ENCODE data around the gene INPP5D. TPM values are rescaled to one million over a fixed set of nuclear protein-coding genes. Genes with fewer than 3 reads are reported as not detected.
"Not testable (repeated sequence)": the region's sequence is repeated elsewhere in the genome, so short reads cannot be mapped to it uniquely, and the experiment has no call there.

INPP5D gene
- total RNA-seq, 1 donor from 2014 or later, result 26.6 TPM

DNA sequence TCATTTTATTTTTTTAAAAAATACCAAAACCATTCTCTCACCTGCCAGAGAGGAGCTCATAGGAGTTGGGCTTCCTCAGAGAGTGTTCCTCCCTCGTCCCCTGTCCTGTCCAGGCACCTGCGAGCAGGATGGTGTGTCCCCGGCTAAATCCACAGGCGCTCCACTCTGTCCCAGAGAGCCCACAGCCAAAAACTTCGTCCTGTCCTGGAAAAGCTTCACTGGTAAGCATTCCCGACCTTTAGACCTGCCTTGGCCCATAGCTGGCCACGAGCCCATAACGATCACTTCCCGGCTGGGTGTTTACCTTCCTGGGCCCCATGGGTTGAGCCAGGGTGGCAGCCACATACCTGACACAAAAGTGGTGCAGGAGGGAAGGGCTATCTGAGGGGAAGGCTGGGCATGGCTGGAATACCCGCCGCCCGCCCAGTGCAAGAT is 47.1 kb upstream of the INPP5D start, which contains the start of gene NGEF:
Gene NGEF, minus strand, starts transcription at position 230 of the 435 bp plus-strand sequence. CDS start 38,366 bp downstream, outside the sequence.
- DNase-seq (ENCODE audit: low read depth) (no peak), FAIRE-seq (no peak)
- Histone ChIP-seq H3K36me3 (ENCODE audit: control insufficient read depth, insufficient read depth, low read length) (no peaks in the 10 kb centered on the region), H3K27me3 (ENCODE audit: control insufficient read depth, insufficient read depth, low read length) (peaks cover 4% of the 10 kb centered on the region), H3K4me3 (ENCODE audit: low read depth, low read length) (no peak within 1 kb of the TSS)
- TF ChIP-seq, protein P1, sequence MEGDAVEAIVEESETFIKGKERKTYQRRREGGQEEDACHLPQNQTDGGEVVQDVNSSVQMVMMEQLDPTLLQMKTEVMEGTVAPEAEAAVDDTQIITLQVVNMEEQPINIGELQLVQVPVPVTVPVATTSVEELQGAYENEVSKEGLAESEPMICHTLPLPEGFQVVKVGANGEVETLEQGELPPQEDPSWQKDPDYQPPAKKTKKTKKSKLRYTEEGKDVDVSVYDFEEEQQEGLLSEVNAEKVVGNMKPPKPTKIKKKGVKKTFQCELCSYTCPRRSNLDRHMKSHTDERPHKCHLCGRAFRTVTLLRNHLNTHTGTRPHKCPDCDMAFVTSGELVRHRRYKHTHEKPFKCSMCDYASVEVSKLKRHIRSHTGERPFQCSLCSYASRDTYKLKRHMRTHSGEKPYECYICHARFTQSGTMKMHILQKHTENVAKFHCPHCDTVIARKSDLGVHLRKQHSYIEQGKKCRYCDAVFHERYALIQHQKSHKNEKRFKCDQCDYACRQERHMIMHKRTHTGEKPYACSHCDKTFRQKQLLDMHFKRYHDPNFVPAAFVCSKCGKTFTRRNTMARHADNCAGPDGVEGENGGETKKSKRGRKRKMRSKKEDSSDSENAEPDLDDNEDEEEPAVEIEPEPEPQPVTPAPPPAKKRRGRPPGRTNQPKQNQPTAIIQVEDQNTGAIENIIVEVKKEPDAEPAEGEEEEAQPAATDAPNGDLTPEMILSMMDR (IDR thresholded peaks at IDR 0.05; ENCODE audit: insufficient read depth, low read length, severe bottlenecking), result no peak

DNA sequence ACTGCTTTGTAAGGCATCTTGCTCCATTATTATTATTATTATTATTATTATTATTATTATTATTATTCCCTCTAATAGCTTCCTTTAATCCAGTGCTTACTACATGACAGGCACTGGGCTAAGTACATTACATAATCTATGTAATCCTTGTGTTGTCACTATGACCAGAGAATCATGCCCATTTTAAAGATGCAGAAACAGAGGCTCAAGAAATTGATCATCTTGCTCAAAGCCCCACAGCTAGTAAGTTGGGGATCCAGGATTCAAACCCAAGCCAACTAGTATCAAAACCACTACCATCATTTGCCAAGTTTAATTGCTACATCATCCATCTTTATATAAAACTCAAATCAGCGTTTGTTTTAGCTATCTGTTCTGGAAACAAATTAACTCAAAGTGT is 46.5 kb upstream of the INPP5D start:
- no peak overlapping the region for H3K4me3 ChIP-seq (ENCODE audit: low read depth, low read length)
- TF ChIP-seq, protein P1 (IDR thresholded peaks at IDR 0.05; ENCODE audit: insufficient read depth, low read length, severe bottlenecking), result no peak
- H3K36me3 ChIP-seq (ENCODE audit: control insufficient read depth, insufficient read depth, low read length), result no peaks in the 10 kb centered on the region
- DNase-seq (ENCODE audit: low read depth), result no peak
- peaks cover 4% of the 10 kb centered on the region for H3K27me3 ChIP-seq (ENCODE audit: control insufficient read depth, insufficient read depth, low read length)
- no peak for FAIRE-seq

DNA sequence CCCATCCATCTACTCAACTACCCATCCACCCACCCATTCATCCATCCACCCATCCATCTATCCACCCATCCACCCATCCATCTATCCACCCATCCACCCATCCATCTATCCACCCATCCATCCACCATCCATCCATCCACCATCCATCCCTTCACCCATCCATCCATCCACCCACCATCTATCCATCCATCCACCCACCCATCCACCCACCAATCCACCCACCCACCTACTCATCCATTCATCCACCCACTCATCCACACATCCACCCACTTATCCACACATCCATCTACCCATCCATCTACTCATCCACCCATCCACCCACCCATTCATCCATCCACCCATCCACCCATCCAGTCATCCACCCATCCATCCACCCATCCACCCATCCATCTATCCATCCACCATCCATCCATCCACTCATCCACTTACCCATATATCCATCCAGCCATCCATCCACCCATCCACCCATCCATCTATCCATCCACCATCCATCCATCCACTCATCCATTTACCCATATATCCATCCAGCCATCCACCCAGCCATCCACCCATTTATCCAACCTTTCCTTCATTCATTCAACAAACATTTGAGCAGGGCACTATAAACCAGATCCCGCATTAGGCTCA is 45.0 kb upstream of the INPP5D start:
- Histone ChIP-seq H3K36me3 (ENCODE audit: control insufficient read depth, insufficient read depth, low read length) (no peaks in the 10 kb centered on the region), H3K4me3 (ENCODE audit: low read depth, low read length) (no peak overlapping the region), H3K27me3 (ENCODE audit: control insufficient read depth, insufficient read depth, low read length) (peaks cover 4% of the 10 kb centered on the region)
- TF ChIP-seq, protein P1 (IDR thresholded peaks at IDR 0.05; ENCODE audit: insufficient read depth, low read length, severe bottlenecking), result no peak
- FAIRE-seq, result no peak
- no peak for DNase-seq (ENCODE audit: low read depth)

DNA sequence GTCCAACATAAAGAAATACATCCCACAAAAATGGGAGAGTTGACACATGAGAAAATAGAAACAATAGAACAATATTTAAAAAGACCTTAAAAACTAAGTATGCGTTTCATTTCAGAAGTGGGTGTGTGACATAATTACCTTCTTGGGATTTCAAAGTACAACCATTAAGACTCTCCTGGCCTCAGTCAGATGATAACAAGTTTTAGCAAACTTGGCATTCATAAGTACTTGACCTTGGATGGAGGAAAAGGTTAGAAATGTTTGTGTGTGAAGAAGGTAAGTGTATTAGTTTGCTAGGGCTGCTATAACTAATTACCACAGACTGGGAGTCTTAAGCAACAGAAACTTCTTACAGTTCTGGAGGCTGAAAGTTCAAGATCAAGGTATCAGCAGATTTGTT is 42.2 kb upstream of the INPP5D start:
- no peak for FAIRE-seq
- no peak for DNase-seq (ENCODE audit: low read depth)

DNA sequence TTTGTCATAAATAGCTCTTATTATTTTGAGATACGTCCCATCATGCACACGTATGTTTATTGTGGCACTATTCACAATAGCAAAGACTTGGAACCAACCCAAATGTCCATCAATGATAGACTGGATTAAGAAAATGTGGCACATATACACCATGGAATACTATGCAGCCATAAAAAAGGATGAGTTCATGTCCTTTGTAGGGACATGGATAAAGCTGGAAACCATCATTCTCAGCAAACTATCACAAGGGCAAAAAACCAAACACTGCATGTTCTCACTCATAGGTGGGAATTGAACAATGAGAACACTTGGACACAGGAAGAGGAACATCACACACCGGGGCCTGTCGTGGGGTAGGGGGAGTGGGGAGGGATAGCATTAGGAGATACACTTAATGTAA is 40.5 kb upstream of the INPP5D start:
- H3K36me3 ChIP-seq (ENCODE audit: control insufficient read depth, insufficient read depth, low read length); DNase-seq (ENCODE audit: low read depth); FAIRE-seq; H3K27me3 ChIP-seq (ENCODE audit: control insufficient read depth, insufficient read depth, low read length); H3K4me3 ChIP-seq (ENCODE audit: low read depth, low read length): not testable (repeated sequence)

More for the DNA sequence above, 42.2 kb upstream of the INPP5D start:
- TF ChIP-seq, protein P1 (IDR thresholded peaks at IDR 0.05; ENCODE audit: insufficient read depth, low read length, severe bottlenecking), result no peak
- Histone ChIP-seq H3K36me3 (ENCODE audit: control insufficient read depth, insufficient read depth, low read length) (no peaks in the 10 kb centered on the region), H3K4me3 (ENCODE audit: low read depth, low read length) (no peak overlapping the region), H3K27me3 (ENCODE audit: control insufficient read depth, insufficient read depth, low read length) (no peaks in the 10 kb centered on the region)

DNA sequence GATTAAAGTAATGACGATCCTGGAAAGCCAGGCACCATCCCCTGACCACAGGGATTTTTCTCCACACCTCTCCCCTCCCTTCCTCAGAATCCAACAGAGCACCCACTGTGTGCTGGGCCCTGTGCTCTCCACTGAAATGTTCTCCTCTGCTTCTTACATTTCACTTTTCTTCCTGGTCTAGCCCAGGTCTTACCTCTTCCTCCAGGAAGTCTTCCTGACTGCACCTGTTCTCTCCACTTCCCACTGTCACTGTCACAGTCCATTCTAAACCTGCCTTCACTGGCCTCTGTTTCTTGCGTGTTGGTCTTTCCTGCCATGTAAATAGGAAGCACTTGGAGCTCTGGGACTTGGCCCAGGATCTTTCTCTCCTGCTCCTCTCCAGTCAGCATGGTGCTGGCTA is 39.7 kb upstream of the INPP5D start:
- no peaks in the 10 kb centered on the region for H3K27me3 ChIP-seq (ENCODE audit: control insufficient read depth, insufficient read depth, low read length)
- TF ChIP-seq, protein P1 (IDR thresholded peaks at IDR 0.05; ENCODE audit: insufficient read depth, low read length, severe bottlenecking), result no peak
- FAIRE-seq, result no peak
- H3K36me3 ChIP-seq (ENCODE audit: control insufficient read depth, insufficient read depth, low read length), result no peaks in the 10 kb centered on the region
- H3K4me3 ChIP-seq (ENCODE audit: low read depth, low read length), result no peak overlapping the region
- no peak for DNase-seq (ENCODE audit: low read depth)

Data from bronchial epithelial cell (primary cell).